ENCODE data around the gene TMEM123.

The TMEM123 gene

GRCh38 chr11:102452461-102453301, at the start of gene TMEM123:
Gene TMEM123 (minus strand): TSS chr11:102452765. CDS start chr11:102452623, 142 bp downstream.
- peak; percentile 59 to 65 for DNase-seq
- TF ChIP-seq POLR2A (IDR thresholded peaks at IDR 0.05; ENCODE audit: low read length) = no peak
- TF ChIP-seq GATA1 (IDR thresholded peaks at IDR 0.05; ENCODE audit: low read depth, low read length) = no peak

GRCh38 chr11:102500829-102501228, 48.3 kb upstream of the TMEM123 start:
- DNase-seq = no peak
- TF ChIP-seq GATA1 (IDR thresholded peaks at IDR 0.05; ENCODE audit: low read depth, low read length) (no peak), POLR2A (IDR thresholded peaks at IDR 0.05; ENCODE audit: low read length) (no peak)

GRCh38 chr11:102499931-102500330, 47.4 kb upstream of the TMEM123 start:
- TF ChIP-seq POLR2A (IDR thresholded peaks at IDR 0.05; ENCODE audit: low read length) = no peak
- TF ChIP-seq GATA1 (IDR thresholded peaks at IDR 0.05; ENCODE audit: low read depth, low read length) = no peak
- DNase-seq = no peak

- no peak for TF ChIP-seq GATA1 (IDR thresholded peaks at IDR 0.05; ENCODE audit: low read depth, low read length)
- TF ChIP-seq POLR2A (IDR thresholded peaks at IDR 0.05; ENCODE audit: low read length) = no peak
- no peak for DNase-seq
Observed at GRCh38 chr11:102499151-102499550, 46.6 kb upstream of the TMEM123 start.

- DNase-seq = no peak
- TF ChIP-seq POLR2A (IDR thresholded peaks at IDR 0.05; ENCODE audit: low read length) (no peak), GATA1 (IDR thresholded peaks at IDR 0.05; ENCODE audit: low read depth, low read length) (no peak)
Observed at GRCh38 chr11:102497061-102497460, 44.5 kb upstream of the TMEM123 start.

GRCh38 chr11:102495161-102496042, 42.8 kb upstream of the TMEM123 start:
- peak; percentile 75 to 85 for DNase-seq
- TF ChIP-seq GATA1 (IDR thresholded peaks at IDR 0.05; ENCODE audit: low read depth, low read length) (no peak), POLR2A (IDR thresholded peaks at IDR 0.05; ENCODE audit: low read length) (no peak)

GRCh38 chr11:102494216-102494615, 41.7 kb upstream of the TMEM123 start:
- DNase-seq = no peak

GRCh38 chr11:102493524-102493923, 41.0 kb upstream of the TMEM123 start:
- no peak for DNase-seq
- TF ChIP-seq GATA1 (IDR thresholded peaks at IDR 0.05; ENCODE audit: low read depth, low read length) (no peak), POLR2A (IDR thresholded peaks at IDR 0.05; ENCODE audit: low read length) (no peak)

More at GRCh38 chr11:102494216-102494615, 41.7 kb upstream of the TMEM123 start:
- TF ChIP-seq POLR2A (IDR thresholded peaks at IDR 0.05; ENCODE audit: low read length) (no peak), GATA1 (IDR thresholded peaks at IDR 0.05; ENCODE audit: low read depth, low read length) (no peak)

GRCh38 chr11:102491969-102492368, 39.4 kb upstream of the TMEM123 start:
- no peak for DNase-seq
- TF ChIP-seq GATA1 (IDR thresholded peaks at IDR 0.05; ENCODE audit: low read depth, low read length) (no peak), POLR2A (IDR thresholded peaks at IDR 0.05; ENCODE audit: low read length) (no peak)

GRCh38 chr11:102489186-102490145, 36.9 kb upstream of the TMEM123 start:
- DNase-seq = no peak
- TF ChIP-seq GATA1 (IDR thresholded peaks at IDR 0.05; ENCODE audit: low read depth, low read length) (no peak), POLR2A (IDR thresholded peaks at IDR 0.05; ENCODE audit: low read length) (no peak)

- no peak for TF ChIP-seq POLR2A (IDR thresholded peaks at IDR 0.05; ENCODE audit: low read length)
- TF ChIP-seq GATA1 (IDR thresholded peaks at IDR 0.05; ENCODE audit: low read depth, low read length) = no peak
- DNase-seq = no peak
Observed at GRCh38 chr11:102488208-102488607, 35.6 kb upstream of the TMEM123 start.

GRCh38 chr11:102487214-102487613, 34.6 kb upstream of the TMEM123 start:
- DNase-seq = no peak
- TF ChIP-seq GATA1 (IDR thresholded peaks at IDR 0.05; ENCODE audit: low read depth, low read length) (no peak), POLR2A (IDR thresholded peaks at IDR 0.05; ENCODE audit: low read length) (no peak)

GRCh38 chr11:102486584-102486983, 34.0 kb upstream of the TMEM123 start:
- TF ChIP-seq POLR2A (IDR thresholded peaks at IDR 0.05; ENCODE audit: low read length) (no peak), GATA1 (IDR thresholded peaks at IDR 0.05; ENCODE audit: low read depth, low read length) (no peak)
- no peak for DNase-seq
